Naive thymus-derived CD4-positive, alpha-beta T cell (primary cell): ENCODE measurements around the gene MRPS18A. TPM values are rescaled to one million over a fixed set of nuclear protein-coding genes. Genes with fewer than 3 reads are reported as not detected.

Source experiments
- ATAC-seq: fragments of 150-1000 bp; cut with Tn5 transposase; 2 replicates; pipeline ENCODE4 v1.10.0; 2021; ENCODE audit warnings: mild to moderate bottlenecking, moderate library complexity
- CTCF ChIA-PET: fragments of 350-600 bp; sonication (Branson Sonifier 250); formaldehyde crosslinking; loops from one replicate; lab custom pipeline; 2021; ENCODE audit warnings: antibody characterized with exemption; lab: Charles Lee
- POLR2A ChIA-PET: fragments of 350-600 bp; sonication (Branson Sonifier 250); formaldehyde crosslinking; loops from one replicate; lab custom pipeline; 2021; ENCODE audit warnings: antibody characterized with exemption, inconsistent platforms; lab: Charles Lee
- DNase-seq, 9 donors: peaks; one replicate each; pipeline versions ENCODE4 v3.0.0 to v3.0.0-alpha.2; 2020 to 2022; ENCODE audit warnings: mixed read lengths in 1 of 9
- H3K27ac ChIP-seq: one replicate; pipeline ENCODE4 v1.7.0; 2013; ENCODE audit warnings: mild to moderate bottlenecking, low read depth, low read length, moderate library complexity
- H3K27me3 ChIP-seq, 2 donors: one replicate each; pipeline ENCODE4 v1.7.0; 2013; ENCODE audit warnings: low read length in 2 of 2, mild to moderate bottlenecking in 2 of 2, moderate library complexity in 2 of 2; ENCODE audit not compliant: control insufficient read depth in 2 of 2, insufficient read depth in 2 of 2
- H3K36me3 ChIP-seq, 3 experiments: 1 replicate in 2 of 3; 2 replicates in 1 of 3; pipeline ENCODE4 v1.7.0; 2013; ENCODE audit warnings: low read length in 3 of 3, mild to moderate bottlenecking in 3 of 3, moderate library complexity in 1 of 3; ENCODE audit not compliant: insufficient read depth in 3 of 3, control insufficient read depth in 2 of 3
- H3K4me1 ChIP-seq, 2 donors: one replicate each; pipeline ENCODE4 v1.7.0; 2013; ENCODE audit warnings: low read length in 2 of 2, mild to moderate bottlenecking in 2 of 2, moderate library complexity in 1 of 2; ENCODE audit not compliant: control insufficient read depth in 2 of 2, insufficient read depth in 2 of 2
- H3K4me3 ChIP-seq: 2 replicates; pipeline ENCODE4 v1.7.0; 2013; ENCODE audit warnings: mild to moderate bottlenecking, low read length
- H3K9me3 ChIP-seq, 3 experiments: 1 replicate in 2 of 3; 2 replicates in 1 of 3; pipeline ENCODE4 v1.7.0; 2013; ENCODE audit warnings: low read length in 3 of 3; ENCODE audit not compliant: control insufficient read depth in 2 of 3
- H3K27ac Mint-ChIP-seq, 9 donors: one replicate each; pipeline ENCODE4 v1.8.0; 2020 to 2022; ENCODE audit warnings: mixed read lengths in 9 of 9, mild to moderate bottlenecking in 8 of 9, moderate library complexity in 5 of 9, inconsistent platforms in 2 of 9
- H3K27me3 Mint-ChIP-seq, 5 donors: one replicate each; pipeline ENCODE4 v1.8.0; 2021 to 2022; ENCODE audit warnings: mixed read lengths in 5 of 5, mild to moderate bottlenecking in 1 of 5
- H3K36me3 Mint-ChIP-seq, 5 donors: one replicate each; pipeline ENCODE4 v1.8.0; 2020 to 2022; ENCODE audit warnings: mixed read lengths in 5 of 5, mild to moderate bottlenecking in 3 of 5, inconsistent platforms in 1 of 5
- H3K4me1 Mint-ChIP-seq, 7 donors: one replicate each; pipeline ENCODE4 v1.8.0; 2020 to 2022; ENCODE audit warnings: mixed read lengths in 7 of 7, mild to moderate bottlenecking in 3 of 7, inconsistent platforms in 1 of 7
- H3K4me3 Mint-ChIP-seq, 10 donors: one replicate each; pipeline ENCODE4 v1.8.0; 2020 to 2022; ENCODE audit warnings: mild to moderate bottlenecking in 10 of 10, mixed read lengths in 10 of 10, moderate library complexity in 6 of 10, inconsistent platforms in 2 of 10
- H3K9me3 Mint-ChIP-seq, 11 donors: one replicate each; pipeline ENCODE4 v1.8.0; 2020 to 2022; ENCODE audit warnings: mixed read lengths in 11 of 11, mild to moderate bottlenecking in 4 of 11, inconsistent platforms in 1 of 11, moderate library complexity in 1 of 11
- intact Hi-C, 2 donors: fragments of 100-400 bp; cut with micrococcal nuclease; formaldehyde crosslinking; loops; one replicate each; pipeline ENCODE4 v1.15.1; 2023
- polyA plus RNA-seq, 2 donors: library from polyadenylated mRNA; unstranded; fragments of 300-500 nt; fragmentation: Illumina TruSeq; gene quantifications; one replicate each; pipeline ENCODE4 v1.2.3, GENCODE V29; 2021
- total RNA-seq, 6 experiments: library from RNA in 5 of 6; stranded (reverse) in 5 of 6; gene quantifications; 1 replicate in 5 of 6; 2 replicates in 1 of 6; pipeline ENCODE4 v1.2.3 and lab custom pipeline; 2021 to 2026

MRPS18A gene
- total and polyA plus RNA-seq, 7 experiments from 2014 or later = 20.9 to 68.4 (median 33.6) TPM

DNA sequence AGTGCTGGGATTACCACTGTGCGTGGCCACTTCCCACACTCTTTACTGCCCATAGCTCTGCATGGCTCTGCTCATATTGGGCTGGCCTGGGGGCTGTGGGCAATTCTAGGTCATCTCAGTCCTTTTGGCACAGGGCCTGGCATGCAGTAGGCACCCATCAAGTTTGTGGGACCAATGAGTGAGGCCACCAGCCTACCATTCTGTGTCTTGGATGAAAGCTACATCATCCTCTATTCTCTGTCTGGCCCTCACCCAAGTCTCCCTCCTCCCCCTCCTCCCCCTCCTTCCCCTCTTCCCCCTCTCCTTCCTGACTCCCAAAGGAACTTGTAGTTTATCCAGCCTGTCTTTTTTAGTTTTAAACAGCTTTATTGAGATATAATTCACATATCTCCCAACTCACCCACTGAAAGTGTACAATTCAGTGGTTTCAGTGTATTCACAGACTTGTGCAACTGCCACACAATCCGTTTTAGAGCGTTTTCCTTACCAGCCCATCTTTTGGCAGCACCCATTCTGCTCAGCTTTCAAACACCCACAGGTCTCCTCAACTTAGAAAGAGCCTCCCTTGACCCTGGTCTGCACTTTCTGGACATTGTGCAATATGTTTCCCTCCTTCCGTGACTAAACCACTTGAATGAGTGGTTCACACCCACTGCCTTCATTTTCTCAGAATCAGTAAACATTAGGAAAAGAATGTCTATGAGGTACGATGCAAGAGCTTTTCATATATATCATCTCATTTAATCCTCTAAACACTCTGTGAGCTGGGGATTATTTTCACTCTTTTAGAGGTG, 21.5 kb upstream of the MRPS18A start:
- no peak overlapping the region for H3K4me3 ChIP-seq
- POLR2A ChIA-PET = interaction anchor here (0.6 kb wide), 1 partner anchor 12 kb away, joined by 3 read pairs; no protein-coding TSS in a partner anchor
- no peaks in the 10 kb centered on the region for H3K36me3 ChIP-seq
- Mint-ChIP-seq H3K27ac (peak overlapping the region in 1 of 9 donors; percentile 1), H3K4me3 (no peak overlapping the region), H3K27me3 (peaks cover 14 to 38% (median 24%) of the 10 kb centered on the region in 5 donors), H3K36me3 (no peaks in the 10 kb centered on the region), H3K4me1 (peaks cover 0 to 22% (median 3%) of the 10 kb centered on the region in 7 donors), H3K9me3 (no peaks in the 10 kb centered on the region)
- H3K27ac ChIP-seq = no peak overlapping the region
- H3K27me3 ChIP-seq = no peaks in the 10 kb centered on the region
- no peaks in the 10 kb centered on the region for H3K4me1 ChIP-seq
- no peaks in the 10 kb centered on the region for H3K9me3 ChIP-seq
- CTCF ChIA-PET = no interaction called here
- DNase-seq (no peak), ATAC-seq (peak; percentile 57)
- intact Hi-C loops = no loop called here

DNA sequence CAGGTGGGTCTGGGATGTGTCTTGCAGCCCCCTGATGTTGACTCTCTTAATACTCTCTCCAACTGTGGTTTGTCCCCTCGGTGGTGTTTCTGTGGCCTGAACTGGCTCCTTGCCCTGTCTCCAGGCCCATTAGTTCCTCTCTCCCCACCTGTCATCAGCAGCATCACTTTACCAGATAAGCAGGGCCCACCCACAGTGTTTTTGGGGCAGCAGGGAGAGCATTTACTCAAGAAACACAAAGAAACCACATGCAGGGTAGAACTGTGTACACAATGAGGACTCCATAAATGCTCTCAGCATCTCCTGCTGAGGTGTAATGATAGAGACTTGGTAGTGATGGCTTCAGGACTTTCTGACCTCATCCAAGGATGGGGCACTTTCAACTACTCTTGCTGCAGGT, 20.2 kb upstream of the MRPS18A start:
- H3K27me3 ChIP-seq = no peaks in the 10 kb centered on the region
- H3K9me3 ChIP-seq = no peaks in the 10 kb centered on the region
- no peak overlapping the region for H3K27ac Mint-ChIP-seq
- DNase-seq (no peak), ATAC-seq (no peak)
- peaks cover 10 to 38% (median 24%) of the 10 kb centered on the region in 5 donors for H3K27me3 Mint-ChIP-seq
- H3K27ac ChIP-seq = no peak overlapping the region
- intact Hi-C loops = no loop called here
- H3K4me1 Mint-ChIP-seq = peaks cover 0 to 19% (median 0%) of the 10 kb centered on the region in 7 donors
- no peaks in the 10 kb centered on the region for H3K4me1 ChIP-seq
- H3K4me3 Mint-ChIP-seq = no peak overlapping the region
- ChIA-PET POLR2A (no interaction called here), CTCF (no interaction called here)
- no peaks in the 10 kb centered on the region for H3K36me3 ChIP-seq
- H3K36me3 Mint-ChIP-seq = no peaks in the 10 kb centered on the region
- H3K9me3 Mint-ChIP-seq = no peaks in the 10 kb centered on the region
- no peak overlapping the region for H3K4me3 ChIP-seq

DNA sequence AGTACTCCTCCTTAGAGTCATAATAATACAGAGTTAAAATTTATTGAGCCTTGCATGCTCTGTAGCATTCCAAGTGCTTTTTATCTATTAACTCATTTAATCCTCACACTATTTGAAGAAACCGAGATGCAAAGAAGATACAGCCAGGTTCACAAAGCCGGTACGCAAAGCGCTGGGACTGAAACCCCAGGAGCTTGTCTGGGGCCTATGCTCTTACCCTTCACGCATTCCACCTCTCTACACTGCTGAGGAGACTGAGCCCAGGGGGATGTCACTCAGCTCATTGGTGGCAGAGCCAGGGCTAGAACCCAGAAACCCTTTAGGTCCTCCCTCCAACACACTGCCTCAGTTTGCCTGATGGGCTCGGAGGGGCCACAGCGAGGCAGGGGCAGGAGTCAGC, 19.7 kb upstream of the MRPS18A start:
- Histone ChIP-seq H3K4me3 (no peak overlapping the region), H3K27ac (no peak overlapping the region), H3K4me1 (no peaks in the 10 kb centered on the region), H3K36me3 (no peaks in the 10 kb centered on the region), H3K9me3 (no peaks in the 10 kb centered on the region), H3K27me3 (no peaks in the 10 kb centered on the region)
- Mint-ChIP-seq H3K27ac (no peak overlapping the region), H3K9me3 (no peaks in the 10 kb centered on the region), H3K27me3 (peaks cover 15 to 38% (median 27%) of the 10 kb centered on the region in 5 donors), H3K36me3 (no peaks in the 10 kb centered on the region), H3K4me3 (no peak overlapping the region), H3K4me1 (peaks cover 0 to 22% (median 0%) of the 10 kb centered on the region in 7 donors)
- intact Hi-C loops = no loop called here
- no peak for DNase-seq
- CTCF ChIA-PET = no interaction called here
- POLR2A ChIA-PET = no interaction called here
- no peak for ATAC-seq

DNA sequence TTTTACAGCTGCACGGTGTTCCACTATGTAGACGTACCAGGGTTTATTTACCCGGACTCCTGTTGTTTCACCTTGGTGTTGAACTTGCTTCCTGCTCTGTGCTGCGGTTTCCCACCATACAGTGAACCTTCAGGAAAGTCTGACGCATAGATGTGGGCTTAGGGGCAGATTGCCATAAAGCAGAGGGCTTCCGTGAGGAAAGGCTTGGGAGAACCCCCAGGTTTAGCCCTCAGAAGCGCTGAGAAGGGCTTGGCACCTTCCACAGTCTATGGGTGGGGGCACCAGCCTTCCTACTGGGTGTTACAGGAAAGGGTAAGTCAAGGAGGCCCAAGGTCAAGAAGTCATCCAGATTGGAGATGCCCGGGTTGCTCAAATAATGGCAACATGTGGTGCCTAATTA, 19.2 kb upstream of the MRPS18A start:
- intact Hi-C loops = no loop called here

DNA sequence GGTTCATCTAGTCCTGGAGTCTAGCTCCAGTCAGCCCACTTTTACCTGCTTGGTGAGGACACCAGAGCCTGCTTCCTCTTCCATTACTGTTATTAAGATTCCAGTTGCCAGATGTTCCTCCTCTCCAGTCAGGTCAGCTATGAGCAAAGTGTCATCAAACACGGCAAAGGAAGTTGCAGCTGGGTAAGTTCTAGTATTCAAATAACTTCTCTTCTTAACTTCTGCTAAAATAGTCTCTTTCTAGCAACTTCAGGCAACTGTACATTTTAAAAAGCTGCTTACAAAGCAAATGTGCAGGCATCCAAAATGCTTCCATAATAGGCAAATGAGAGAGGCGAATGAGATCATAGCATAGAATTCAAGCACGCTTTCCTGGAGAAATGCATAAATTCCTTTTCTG, 18.4 kb upstream of the MRPS18A start:
- Histone ChIP-seq H3K36me3 (no peaks in the 10 kb centered on the region), H3K4me3 (no peak overlapping the region), H3K9me3 (no peaks in the 10 kb centered on the region), H3K27me3 (no peaks in the 10 kb centered on the region), H3K4me1 (no peaks in the 10 kb centered on the region), H3K27ac (no peak overlapping the region)
- Mint-ChIP-seq H3K4me3 (no peak overlapping the region), H3K27ac (no peak overlapping the region), H3K27me3 (peaks cover 19 to 34% (median 30%) of the 10 kb centered on the region in 5 donors), H3K4me1 (peaks cover 0 to 22% (median 0%) of the 10 kb centered on the region in 7 donors), H3K9me3 (no peaks in the 10 kb centered on the region), H3K36me3 (no peaks in the 10 kb centered on the region)
- no peak for DNase-seq
- ATAC-seq = peak; percentile 44
- POLR2A ChIA-PET = no interaction called here
- CTCF ChIA-PET = no interaction called here
- intact Hi-C loops = no loop called here

More for the DNA sequence above, 19.2 kb upstream of the MRPS18A start:
- H3K4me3 Mint-ChIP-seq = no peak overlapping the region
- no peak for DNase-seq
- no peaks in the 10 kb centered on the region for H3K9me3 ChIP-seq
- H3K27ac Mint-ChIP-seq = peak overlapping the region in 1 of 9 donors; percentile 16
- H3K4me1 ChIP-seq = no peaks in the 10 kb centered on the region
- H3K27ac ChIP-seq = no peak overlapping the region
- peaks cover 0 to 22% (median 0%) of the 10 kb centered on the region in 7 donors for H3K4me1 Mint-ChIP-seq
- H3K27me3 Mint-ChIP-seq = peaks cover 15 to 35% (median 30%) of the 10 kb centered on the region in 5 donors
- H3K27me3 ChIP-seq = no peaks in the 10 kb centered on the region
- no peaks in the 10 kb centered on the region for H3K9me3 Mint-ChIP-seq
- H3K36me3 Mint-ChIP-seq = no peaks in the 10 kb centered on the region
- ChIA-PET POLR2A (no interaction called here), CTCF (no interaction called here)
- no peak overlapping the region for H3K4me3 ChIP-seq
- ATAC-seq = no peak
- H3K36me3 ChIP-seq = no peaks in the 10 kb centered on the region

DNA sequence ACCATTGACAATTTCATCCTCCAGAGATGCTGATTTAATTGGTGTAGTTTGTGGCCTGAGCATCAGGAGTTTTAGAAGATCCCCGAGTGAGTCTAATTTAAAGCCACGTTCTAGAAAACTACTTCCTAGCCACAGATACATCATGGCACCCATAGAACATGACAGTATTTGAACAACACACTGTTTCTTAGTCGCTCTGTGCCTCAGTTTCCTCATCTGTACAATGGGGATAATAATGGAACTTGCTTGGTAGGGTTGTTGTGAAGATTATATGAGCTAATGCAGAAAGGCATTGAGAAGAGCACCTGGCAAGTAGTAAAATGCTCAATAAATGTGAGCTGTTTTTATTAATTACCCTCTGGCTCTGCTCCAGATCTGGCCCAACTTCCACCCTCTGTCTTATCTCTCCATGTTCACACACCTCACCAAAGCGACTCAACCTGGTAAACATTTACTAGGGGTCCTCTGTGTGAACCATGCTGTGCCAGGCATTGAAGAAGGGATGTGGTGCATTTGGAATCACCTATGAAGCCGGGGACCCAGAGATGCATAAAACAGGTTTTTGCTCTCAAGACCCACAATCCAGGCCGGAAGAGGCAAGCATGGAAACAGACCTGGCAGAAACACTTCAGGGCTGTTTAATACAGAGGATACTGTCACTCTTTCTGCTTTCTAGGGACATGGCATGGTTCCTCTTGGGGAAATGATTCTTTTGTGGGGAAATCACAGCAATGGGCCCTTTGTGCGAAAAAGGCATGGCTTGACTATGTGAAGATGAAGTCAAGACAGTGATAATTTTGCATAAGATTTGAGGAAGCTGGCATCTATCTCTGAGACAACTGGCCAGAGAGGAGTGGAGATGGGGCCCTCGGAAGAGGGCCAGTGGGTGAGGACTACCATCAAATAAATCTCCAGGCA, 16.2 kb upstream of the MRPS18A start:
- no peak overlapping the region for H3K4me3 Mint-ChIP-seq
- H3K27me3 Mint-ChIP-seq = peaks cover 24 to 39% (median 25%) of the 10 kb centered on the region in 5 donors
- no peaks in the 10 kb centered on the region for H3K4me1 ChIP-seq
- no peaks in the 10 kb centered on the region for H3K9me3 Mint-ChIP-seq
- intact Hi-C loops = no loop called here
- no peaks in the 10 kb centered on the region for H3K27me3 ChIP-seq
- no peak overlapping the region for H3K27ac ChIP-seq
- H3K4me3 ChIP-seq = no peak overlapping the region
- ATAC-seq (peak; percentile 44), DNase-seq (no peak)
- ChIA-PET CTCF (no interaction called here), POLR2A (interaction anchor here (0.6 kb wide), 1 partner anchor 106 kb away, joined by 3 read pairs; no protein-coding TSS in a partner anchor)
- H3K36me3 ChIP-seq = no peaks in the 10 kb centered on the region
- peaks cover 0 to 11% (median 0%) of the 10 kb centered on the region in 7 donors for H3K4me1 Mint-ChIP-seq
- no peaks in the 10 kb centered on the region for H3K9me3 ChIP-seq
- H3K27ac Mint-ChIP-seq = no peak overlapping the region
- H3K36me3 Mint-ChIP-seq = no peaks in the 10 kb centered on the region
